H1 (cell line): ENCODE data around the gene NDUFA13. TPM values are rescaled to one million over a fixed set of nuclear protein-coding genes. Genes with fewer than 3 reads are reported as not detected.

Experiments used
- CTCF ChIA-PET: fragments of 300-600 bp; sonication (Branson Sonifier 250); formaldehyde crosslinking; loops from one replicate; lab custom pipeline; 2021; ENCODE audit not compliant: partially characterized antibody; lab: Charles Lee
- POLR2A ChIA-PET: fragments of 300-600 bp; sonication (Branson Sonifier 250); formaldehyde crosslinking; loops from one replicate; lab custom pipeline; 2021; ENCODE audit warnings: inconsistent platforms; ENCODE audit not compliant: partially characterized antibody; lab: Charles Lee
- DNase-seq, 2 experiments: peaks; one replicate each; pipeline versions ENCODE4 v3.0.0 to v3.0.0-alpha.2; 2010 to 2022; ENCODE audit warnings: low spot score in 2 of 2, low read depth in 1 of 2, mixed read lengths in 1 of 2
- FAIRE-seq: peaks from 2 replicates; lab custom pipeline; 2011; peaks lifted over from hg19 to GRCh38; lab: Jason Lieb, UNC
- H2AFZ ChIP-seq: 2 replicates; pipeline ENCODE4 v1.8.1; 2012; ENCODE audit warnings: low read length, inconsistent platforms
- H2AK5ac ChIP-seq: 2 replicates; pipeline ENCODE4 v1.6.1; 2013; ENCODE audit warnings: low read depth, low read length
- H2BK120ac ChIP-seq: replicated peaks from 2 replicates; pipeline ENCODE3; 2013; ENCODE audit warnings: low read depth, low read length, inconsistent platforms
- H2BK12ac ChIP-seq: 2 replicates; pipeline ENCODE4 v1.6.1; 2013; ENCODE audit warnings: low read depth, low read length
- H2BK15ac ChIP-seq: 2 replicates; pipeline ENCODE4 v1.6.1; 2013; ENCODE audit warnings: low read length
- H2BK20ac ChIP-seq: 2 replicates; pipeline ENCODE4 v1.6.1; 2013; ENCODE audit warnings: low read length
- H2BK5ac ChIP-seq: 2 replicates; pipeline ENCODE4 v1.6.1; 2013; ENCODE audit warnings: low read depth, low read length
- H3K14ac ChIP-seq: 2 replicates; pipeline ENCODE4 v1.6.1; 2013; ENCODE audit warnings: inconsistent platforms; ENCODE audit not compliant: insufficient read length
- H3K18ac ChIP-seq: 2 replicates; pipeline ENCODE4 v1.6.1; 2013; ENCODE audit warnings: low read length; ENCODE audit errors: extremely low read depth
- H3K23ac ChIP-seq: 2 replicates; pipeline ENCODE4 v1.6.1; 2013; ENCODE audit warnings: inconsistent platforms; ENCODE audit not compliant: insufficient read length
- H3K23me2 ChIP-seq: 2 replicates; pipeline ENCODE4 v1.6.1; 2013; ENCODE audit warnings: low read depth, low read length
- H3K27ac ChIP-seq: 2 replicates; pipeline ENCODE4 v1.6.1; 2011; ENCODE audit warnings: low read depth, low read length, inconsistent platforms
- H3K27me3 ChIP-seq, 4 experiments: replicated peaks in 1 of 4; 1 replicate in 1 of 4; 2 replicates in 3 of 4; pipeline versions ENCODE4 v1.6.1 to v1.8.1; 2011 to 2013; ENCODE audit warnings: low read length in 3 of 4, mild to moderate bottlenecking in 3 of 4, inconsistent platforms in 2 of 4, mixed read lengths in 2 of 4, moderate library complexity in 1 of 4; ENCODE audit not compliant: control insufficient read depth in 3 of 4, insufficient read depth in 3 of 4; ENCODE audit errors: extremely low read depth in 1 of 4
- H3K36me3 ChIP-seq, 4 experiments: 2 replicates each; pipeline versions ENCODE4 v1.6.1 to v1.8.1; 2011 to 2013; ENCODE audit warnings: mild to moderate bottlenecking in 4 of 4, low read length in 3 of 4, moderate library complexity in 2 of 4, control low read depth in 1 of 4, inconsistent platforms in 1 of 4; ENCODE audit not compliant: insufficient read depth in 4 of 4, control insufficient read depth in 2 of 4
- H3K4ac ChIP-seq: replicated peaks from 2 replicates; pipeline ENCODE3; 2013; ENCODE audit warnings: low read length, low read depth, mixed read lengths, inconsistent platforms; ENCODE audit not compliant: insufficient read length
- H3K4me1 ChIP-seq, 4 experiments: replicated peaks in 1 of 4; 1 replicate in 1 of 4; 2 replicates in 3 of 4; pipeline versions ENCODE4 v1.6.1 to v1.8.1; 2011 to 2013; ENCODE audit warnings: low read length in 3 of 4, inconsistent platforms in 2 of 4, mixed read lengths in 1 of 4; ENCODE audit not compliant: insufficient read depth in 4 of 4, control insufficient read depth in 3 of 4
- H3K4me2 ChIP-seq, 2 experiments: 2 replicates each; pipeline versions ENCODE4 v1.6.1 to v1.8.1; 2011 to 2013; ENCODE audit warnings: low read depth in 2 of 2, low read length in 2 of 2, control low read depth in 1 of 2, inconsistent platforms in 1 of 2, mild to moderate bottlenecking in 1 of 2; ENCODE audit not compliant: insufficient read depth in 1 of 2
- H3K4me3 ChIP-seq, 4 experiments: fragments of 200-600, 300-600 bp in 1 of 4; sonication (generic), shearing (Covaris generic), sonication (Bioruptor Twin) in 1 of 4; 2 replicates each; pipeline versions ENCODE4 v1.5.1 to v1.8.1; 2011 to 2016; ENCODE audit warnings: low read length in 4 of 4, low read depth in 3 of 4, control low read depth in 2 of 4, inconsistent platforms in 2 of 4, mild to moderate bottlenecking in 2 of 4, mixed read lengths in 1 of 4, moderate library complexity in 1 of 4; ENCODE audit not compliant: insufficient read depth in 2 of 4; ENCODE audit errors: extremely low read depth in 1 of 4
- H3K56ac ChIP-seq: replicated peaks from 2 replicates; pipeline ENCODE3; 2013; ENCODE audit warnings: low read depth, mild to moderate bottlenecking, mixed read lengths, low read length, inconsistent platforms; ENCODE audit not compliant: insufficient read length
- H3K79me1 ChIP-seq: 2 replicates; pipeline ENCODE4 v1.6.1; 2013; ENCODE audit warnings: low read depth, low read length, control low read depth
- H3K79me2 ChIP-seq, 2 experiments: 2 replicates each; pipeline versions ENCODE4 v1.6.1 to v1.8.1; 2012 to 2013; ENCODE audit warnings: low read length in 2 of 2, mild to moderate bottlenecking in 2 of 2, inconsistent platforms in 1 of 2; ENCODE audit not compliant: insufficient read depth in 2 of 2, control insufficient read depth in 1 of 2
- H3K9ac ChIP-seq, 4 experiments: replicated peaks in 1 of 4; 1 replicate in 1 of 4; 2 replicates in 3 of 4; pipeline versions ENCODE4 v1.6.1 to v1.8.1; 2011 to 2013; ENCODE audit warnings: low read depth in 3 of 4, low read length in 3 of 4, control low read depth in 2 of 4, mild to moderate bottlenecking in 2 of 4, moderate library complexity in 2 of 4, inconsistent platforms in 1 of 4; ENCODE audit errors: extremely low read depth in 1 of 4
- H3K9me3 ChIP-seq, 2 experiments: 2 replicates each; pipeline versions ENCODE4 v1.6.1 to v1.8.1; 2012 to 2013; ENCODE audit warnings: mild to moderate bottlenecking in 2 of 2, moderate library complexity in 2 of 2, control low read depth in 1 of 2, inconsistent platforms in 1 of 2, low read depth in 1 of 2, low read length in 1 of 2, mixed read lengths in 1 of 2; ENCODE audit not compliant: insufficient read depth in 2 of 2
- H4K20me1 ChIP-seq, 2 experiments: replicated peaks in 1 of 2; 2 replicates each; pipeline versions ENCODE3 to v1.8.1; 2011 to 2013; ENCODE audit warnings: inconsistent platforms in 2 of 2, low read length in 2 of 2, mild to moderate bottlenecking in 1 of 2; ENCODE audit not compliant: insufficient read depth in 2 of 2, control insufficient read depth in 1 of 2
- H4K5ac ChIP-seq: 2 replicates; pipeline ENCODE4 v1.6.1; 2013; ENCODE audit warnings: low read length, low read depth, mixed read lengths, inconsistent platforms; ENCODE audit not compliant: insufficient read length
- H4K8ac ChIP-seq: 2 replicates; pipeline ENCODE4 v1.8.0; 2013; ENCODE audit warnings: mild to moderate bottlenecking, moderate library complexity, low read length, inconsistent platforms; ENCODE audit not compliant: insufficient read depth; ENCODE audit errors: extremely low read depth
- H4K91ac ChIP-seq: replicated peaks from 2 replicates; pipeline ENCODE3; 2013; ENCODE audit warnings: low read length, mixed read lengths, inconsistent platforms; ENCODE audit not compliant: insufficient read length
- FOSL1 ChIP-seq: IDR thresholded peaks from 2 replicates; pipeline ENCODE4 v1.6.1; 2011; ENCODE audit warnings: mild to moderate bottlenecking, low read depth, low read length, moderate library complexity; ENCODE audit not compliant: insufficient read depth
- JUN ChIP-seq: IDR thresholded peaks from 2 replicates; pipeline ENCODE4 v1.6.1; 2011; ENCODE audit warnings: low read depth, mild to moderate bottlenecking, improper control_type of control experiment, low read length
- KDM1A ChIP-seq: fragments of 200-600, 300-600 bp; sonication (generic); IDR thresholded peaks from 2 replicates; pipeline ENCODE4 v1.7.1; 2016; ENCODE audit warnings: mild to moderate bottlenecking, low read length, borderline replicate concordance
- RAD21 ChIP-seq, 2 experiments: IDR thresholded peaks in 1 of 2; conservative IDR thresholded peaks in 1 of 2; 2 replicates each; pipeline ENCODE4 v1.6.1; 2011; ENCODE audit warnings: low read depth in 2 of 2, low read length in 2 of 2, improper control_type of control experiment in 1 of 2, inconsistent platforms in 1 of 2, mild to moderate bottlenecking in 1 of 2, moderate library complexity in 1 of 2
- RFX5 ChIP-seq: IDR thresholded peaks from 2 replicates; pipeline ENCODE4 v1.6.1; 2011; ENCODE audit warnings: low read depth, low read length, improper control_type of control experiment, borderline replicate concordance
- SAP30 ChIP-seq: fragments of 300-600 bp; sonication (generic); IDR thresholded peaks from 2 replicates; pipeline ENCODE4 v1.7.1; 2012; ENCODE audit warnings: low read length, moderate library complexity, mild to moderate bottlenecking, inconsistent platforms; ENCODE audit not compliant: insufficient read depth, insufficient replicate concordance
- SP4 ChIP-seq: IDR thresholded peaks from 2 replicates; pipeline ENCODE4 v1.6.1; 2012; ENCODE audit warnings: low read length, inconsistent platforms
- WGBS, 2 experiments: shearing (Covaris generic) in 1 of 2; methylation state at CpG; one replicate each; pipeline versions ENCODE4 v1.1.6 to v1.1.7; 2013 to 2015; ENCODE audit warnings: low lambda C conversion rate in 2 of 2, mixed read lengths in 2 of 2, inconsistent platforms in 1 of 2, low coverage in 1 of 2, missing lambda C conversion rate in 1 of 2; ENCODE audit not compliant: insufficient replicate concordance in 2 of 2, insufficient coverage in 1 of 2, insufficient read length in 1 of 2; ENCODE audit errors: extremely low coverage in 1 of 2, missing lambda C conversion rate in 1 of 2; 5-methylcytosine and 5-hydroxymethylcytosine counted together
- polyA plus RNA-seq, 7 experiments: library from polyadenylated mRNA; depleted of rRNA in 3 of 7; stranded (reverse) in 5 of 7; unstranded in 2 of 7; fragments of >200 nt in 5 of 7; fragments of 200-250 nt in 2 of 7; gene quantifications; 1 replicate in 5 of 7; 2 replicates in 1 of 7; 4 replicates in 1 of 7; pipeline versions ENCODE4 v1.2.1 to v1.2.3, GENCODE V29; 2011 to 2013; ENCODE audit warnings: missing spikeins in 2 of 7, mixed read lengths in 2 of 7
- total RNA-seq: library from RNA; stranded (reverse); fragmentation: NEBNext Ultra II Directional; extraction: Animal tissue kit (Norgen Biotek cat#: 25700); gene quantifications from 2 replicates; pipeline ENCODE4 v1.2.1, GENCODE V29; 2021

Gene NDUFA13
- total and polyA plus RNA-seq, 2 of the 8 experiments (the other 6 are each of a cell fraction or from before 2014, with no cell fraction given), result 413 to 1,105 TPM

DNA sequence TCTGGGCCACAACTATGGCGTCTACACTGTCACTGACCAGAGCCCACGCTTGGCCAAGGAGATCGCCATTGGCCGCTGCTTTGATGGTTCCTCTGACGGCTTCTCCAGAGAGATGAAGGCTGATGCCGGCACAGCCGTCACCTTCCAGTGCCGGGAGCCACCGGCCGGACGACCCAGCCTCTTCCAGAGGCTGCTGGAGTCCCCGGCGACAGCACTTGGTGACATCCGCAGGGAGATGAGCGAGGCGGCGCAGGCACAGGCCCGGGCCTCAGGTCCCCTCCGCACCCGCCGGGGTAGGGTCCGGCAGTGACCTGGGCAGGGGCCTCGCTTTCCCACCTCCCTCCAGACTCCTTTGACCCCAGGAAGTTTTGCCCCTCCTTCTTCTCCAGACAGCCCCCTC, 29.7 kb downstream of the NDUFA13 start:
- ChIA-PET CTCF (interaction anchor here (1.1 to 15.7 kb wide), 4 partner anchors 13 to 75 kb away, joined by 3 to 223 read pairs (median 4); no protein-coding TSS in a partner anchor), POLR2A (interaction anchor here (0.8 kb wide), 1 partner anchor 13 kb away, joined by 3 read pairs; no protein-coding TSS in a partner anchor)
- H3K23ac ChIP-seq, result no peak overlapping the region
- no peak for TF ChIP-seq RFX5
- no peak for TF ChIP-seq KDM1A
- no peak for TF ChIP-seq SP4
- no peak for TF ChIP-seq JUN
- no peak for TF ChIP-seq SAP30
- no peak for TF ChIP-seq FOSL1
- no peak for TF ChIP-seq RAD21 (IDR thresholded peaks at IDR 0.05 in 1 of 2, conservative IDR thresholded peaks at IDR 0.05 in 1 of 2; ENCODE audit: low read depth in 2 of 2, low read length in 2 of 2)
- H3K18ac ChIP-seq, result no peak overlapping the region
- peaks cover 0 to under 1% (median 0%) of the 10 kb centered on the region in 4 experiments; a peak in 2 of 7 replicates for H3K27me3 ChIP-seq
- no peaks in the 10 kb centered on the region for H3K79me1 ChIP-seq
- H3K4me1 ChIP-seq, result peaks cover 0 to 3% (median 0%) of the 10 kb centered on the region in 4 experiments; a peak in 3 of 7 replicates
- H3K36me3 ChIP-seq, result no peaks in the 10 kb centered on the region
- no peak overlapping the region for H2BK20ac ChIP-seq
- no peak for FAIRE-seq
- H3K79me2 ChIP-seq, result no peaks in the 10 kb centered on the region
- H3K56ac ChIP-seq, result no peak overlapping the region
- no peak overlapping the region for H2AK5ac ChIP-seq
- no peak overlapping the region for H4K91ac ChIP-seq
- H3K9ac ChIP-seq, result no peak overlapping the region
- no peak overlapping the region for H3K27ac ChIP-seq
- no peak overlapping the region for H3K14ac ChIP-seq
- no peaks in the 10 kb centered on the region for H4K20me1 ChIP-seq
- H2BK15ac ChIP-seq, result no peak overlapping the region
- DNase-seq, result no peak
- no peak overlapping the region for H2BK5ac ChIP-seq
- no peak overlapping the region for H2BK12ac ChIP-seq
- no peaks in the 10 kb centered on the region for H3K9me3 ChIP-seq
- H2AFZ ChIP-seq, result no peak overlapping the region
- no peak overlapping the region for H4K5ac ChIP-seq
- H3K4ac ChIP-seq, result no peak overlapping the region
- H2BK120ac ChIP-seq, result no peak overlapping the region
- no peak overlapping the region for H4K8ac ChIP-seq
- no peak overlapping the region for H3K4me2 ChIP-seq
- no peak overlapping the region for H3K4me3 ChIP-seq
- peaks cover 3% of the 10 kb centered on the region; the same call in 1 of the 2 replicates for H3K23me2 ChIP-seq
- 94% methylated on average over 19 of the region's 23 CpGs; no CpG with 5 or more reads in 1 of the 2 experiments for WGBS, 2 experiments
